MG63 (cell line): ENCODE data around the gene IQGAP3. TPM values are rescaled to one million over a fixed set of nuclear protein-coding genes. Genes with fewer than 3 reads are reported as not detected.

ENCODE experiments used
- DNase-seq: peaks from one replicate; pipeline ENCODE4 v3.0.0-alpha.2; 2020
- H3K27me3 ChIP-seq: fragments of 250-450 bp; sonication (Bioruptor Pico); 2 replicates; pipeline ENCODE4 v1.5.1; 2020; ENCODE audit warnings: mild to moderate bottlenecking, moderate library complexity
- H3K36me3 ChIP-seq: fragments of 250-450 bp; sonication (Bioruptor Pico); 2 replicates; pipeline ENCODE4 v1.5.1; 2020; ENCODE audit warnings: mild to moderate bottlenecking, moderate library complexity
- H3K4me3 ChIP-seq: fragments of 250-450 bp; sonication (Bioruptor Pico); 2 replicates; pipeline ENCODE4 v1.5.1; 2020; ENCODE audit warnings: mild to moderate bottlenecking, moderate library complexity
- H3K9me3 ChIP-seq: fragments of 250-450 bp; sonication (Bioruptor Pico); 2 replicates; pipeline ENCODE4 v1.5.1; 2020; ENCODE audit warnings: mild to moderate bottlenecking, moderate library complexity
- total RNA-seq: library from RNA; depleted of rRNA; stranded (reverse); fragments of >200 nt; shearing (Covaris generic); gene quantifications from 2 replicates; pipeline ENCODE4 v1.2.3, GENCODE V29; 2014; ENCODE audit warnings: low replicate concordance

The IQGAP3 gene
- total RNA-seq, 1 experiment from 2014 or later, result 20.7 TPM

DNA sequence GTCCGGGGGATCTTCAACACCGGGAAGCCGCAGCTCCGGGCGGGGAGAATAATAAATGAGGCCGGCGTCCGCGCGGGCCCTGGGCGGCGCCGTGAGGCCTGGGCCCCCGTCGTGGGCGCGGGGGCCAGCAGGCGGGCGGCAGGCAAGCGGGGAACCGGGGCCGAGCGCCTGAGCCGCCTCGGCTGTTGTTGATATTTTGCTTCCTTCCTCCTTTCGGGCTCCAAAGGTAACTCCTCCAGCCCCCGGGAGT, 71.9 kb downstream of the IQGAP3 start, which contains the start of gene MEF2D:
MEF2D (minus strand) TSS at position 233 of the 250 bp plus-strand sequence. CDS start 17,483 bp downstream, outside the sequence.
- peak within 1 kb of the TSS; percentile 84 for H3K4me3 ChIP-seq
- DNase-seq, result no peak
- H3K36me3 ChIP-seq, result peaks cover 18% of the 10 kb centered on the region
- H3K9me3 ChIP-seq, result no peaks in the 10 kb centered on the region
- no peaks in the 10 kb centered on the region for H3K27me3 ChIP-seq

DNA sequence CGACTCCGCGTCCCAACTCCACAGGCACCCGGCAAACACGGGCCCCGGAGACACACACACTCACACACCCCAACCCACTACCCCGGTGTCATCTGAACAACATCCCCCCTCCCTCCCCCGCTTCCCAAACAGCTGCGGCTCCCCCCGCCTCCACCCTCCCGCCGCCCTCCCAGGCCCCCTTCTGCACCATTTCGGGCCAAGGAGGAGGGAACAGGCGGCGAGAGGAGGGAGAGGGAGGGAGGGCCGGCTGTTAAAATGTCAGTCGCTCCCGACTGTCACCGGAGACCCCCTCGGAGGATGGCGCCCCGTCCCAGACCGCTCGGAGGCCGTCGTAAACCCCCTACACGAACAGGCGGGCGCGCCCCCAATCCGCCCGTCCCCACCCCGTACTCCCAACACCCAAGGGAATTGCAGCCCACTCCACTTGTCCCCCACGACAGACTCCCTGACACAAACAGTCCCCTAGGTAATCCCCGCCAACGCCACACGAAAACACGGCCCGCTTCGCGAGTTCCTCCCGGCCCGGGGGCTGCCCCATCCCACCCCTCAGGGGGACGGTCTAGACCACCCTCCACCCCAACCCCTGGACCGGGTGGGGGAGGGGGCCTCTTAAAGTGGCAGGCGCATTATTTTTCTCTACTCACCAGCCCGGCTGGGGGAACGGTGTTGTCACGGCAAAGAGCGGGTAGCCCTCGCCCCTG, 72.4 kb downstream of the IQGAP3 start:
- Histone ChIP-seq H3K27me3 (no peaks in the 10 kb centered on the region), H3K4me3 (peak overlapping the region; percentile 84), H3K9me3 (no peaks in the 10 kb centered on the region), H3K36me3 (peaks cover 22% of the 10 kb centered on the region)
- DNase-seq, result peak; percentile 47

DNA sequence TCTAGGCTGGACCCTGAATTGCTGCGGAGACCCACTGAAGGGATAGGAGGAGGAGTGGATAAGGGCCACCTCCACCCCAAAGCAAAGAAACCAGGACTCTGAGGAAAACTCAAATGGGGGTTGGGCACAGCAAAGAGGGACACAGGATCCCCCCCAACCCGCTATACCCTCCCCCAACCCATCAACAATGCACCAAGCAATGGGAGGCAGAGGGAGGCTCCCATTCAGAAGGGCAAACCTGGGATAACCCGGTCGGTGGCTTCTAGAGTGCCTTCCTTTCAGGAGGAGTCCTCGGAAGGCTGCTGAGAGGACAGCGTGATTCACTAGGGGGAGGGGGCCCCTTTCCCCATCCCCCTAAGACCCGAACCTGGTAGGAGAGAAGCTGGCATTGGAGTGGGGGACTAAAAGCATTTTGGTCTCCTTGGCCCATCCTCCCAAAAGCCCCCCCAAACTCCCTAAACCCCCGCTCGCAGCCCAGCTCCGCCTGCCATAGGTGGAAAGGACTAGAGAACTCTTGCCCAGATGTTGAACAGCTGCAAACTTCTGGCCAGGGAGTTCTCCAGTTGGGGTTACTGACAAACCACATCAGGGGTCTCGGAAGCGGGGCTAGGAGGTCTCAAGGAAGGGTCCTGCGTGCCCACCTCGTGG, 73.0 kb downstream of the IQGAP3 start:
- peaks cover 28% of the 10 kb centered on the region for H3K36me3 ChIP-seq
- no peaks in the 10 kb centered on the region for H3K9me3 ChIP-seq
- no peaks in the 10 kb centered on the region for H3K27me3 ChIP-seq
- DNase-seq, result no peak
- H3K4me3 ChIP-seq, result peak overlapping the region; percentile 84

DNA sequence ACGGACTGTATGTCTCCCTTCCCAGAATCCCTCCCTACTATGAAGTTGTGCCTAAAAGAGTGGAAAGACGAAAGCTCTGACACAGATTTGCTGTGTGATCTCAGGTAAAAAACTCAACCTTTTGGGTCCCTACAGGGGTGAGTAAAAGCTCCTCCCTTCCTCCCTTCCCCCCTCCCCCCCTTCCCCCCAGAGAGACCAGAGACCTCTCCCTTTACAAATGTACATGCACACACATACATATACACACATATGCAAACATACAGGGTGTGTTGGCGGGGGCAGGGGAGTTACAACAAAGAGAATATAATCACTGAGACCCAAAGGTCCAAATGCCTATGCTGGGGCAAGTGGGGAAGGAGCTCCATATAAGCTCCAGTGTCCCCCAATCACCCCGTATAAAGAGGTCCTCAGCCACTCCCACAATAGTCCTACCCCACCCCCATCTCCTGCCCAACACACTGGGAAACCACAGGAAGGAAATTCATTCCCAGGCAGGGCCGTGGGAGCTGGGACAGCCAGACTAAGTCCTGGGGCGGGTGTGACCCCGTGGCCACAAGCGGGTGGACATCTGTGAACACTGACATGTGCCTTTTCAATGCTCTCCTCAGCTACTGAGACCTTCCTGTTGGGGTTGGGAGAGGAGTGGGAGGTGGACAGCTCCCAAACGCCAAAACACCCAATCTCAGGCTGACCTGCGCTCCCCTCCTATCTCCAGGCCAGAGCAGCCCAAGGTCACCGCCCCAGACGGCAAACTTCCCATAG, 73.8 kb downstream of the IQGAP3 start:
- H3K4me3 ChIP-seq, result peak overlapping the region; percentile 84
- no peaks in the 10 kb centered on the region for H3K27me3 ChIP-seq
- DNase-seq, result peak; percentile 30
- H3K9me3 ChIP-seq, result no peaks in the 10 kb centered on the region
- H3K36me3 ChIP-seq, result peaks cover 29% of the 10 kb centered on the region

DNA sequence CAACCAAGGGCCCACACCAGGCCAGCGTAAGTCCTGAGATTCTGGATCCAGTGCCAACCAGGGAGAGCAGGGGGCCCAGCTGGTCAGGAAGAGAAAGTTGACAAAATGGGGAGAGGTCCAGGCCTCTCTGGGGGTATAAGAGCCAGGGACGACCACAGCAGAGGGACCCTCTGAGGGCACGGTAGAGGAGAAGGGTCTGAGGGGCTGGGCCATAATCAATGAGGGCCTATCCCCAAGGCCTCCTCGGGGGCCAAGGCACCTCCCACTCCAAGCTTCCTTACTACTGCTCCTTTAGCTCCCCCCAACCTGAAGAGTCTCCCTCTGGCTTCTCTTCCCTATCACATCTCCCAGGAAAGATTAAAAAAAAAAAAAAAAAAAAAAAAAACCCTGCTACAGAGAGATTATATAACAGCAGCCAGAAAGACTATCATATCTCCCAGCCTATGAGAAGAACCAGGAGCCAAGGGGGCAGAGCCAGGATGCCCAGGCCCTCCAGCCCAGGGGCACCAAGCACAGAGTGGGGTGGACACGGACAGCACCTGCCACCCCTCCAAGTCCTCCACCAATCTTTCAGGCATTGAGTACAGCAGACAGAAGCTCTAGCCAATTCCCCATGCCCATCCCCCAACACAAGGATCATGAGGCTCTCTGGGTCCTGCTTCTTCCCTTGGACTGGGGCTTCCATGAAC, 74.5 kb downstream of the IQGAP3 start:
- Histone ChIP-seq H3K4me3 (peak overlapping the region; percentile 84), H3K9me3 (no peaks in the 10 kb centered on the region), H3K36me3 (peaks cover 29% of the 10 kb centered on the region), H3K27me3 (no peaks in the 10 kb centered on the region)
- DNase-seq, result no peak

DNA sequence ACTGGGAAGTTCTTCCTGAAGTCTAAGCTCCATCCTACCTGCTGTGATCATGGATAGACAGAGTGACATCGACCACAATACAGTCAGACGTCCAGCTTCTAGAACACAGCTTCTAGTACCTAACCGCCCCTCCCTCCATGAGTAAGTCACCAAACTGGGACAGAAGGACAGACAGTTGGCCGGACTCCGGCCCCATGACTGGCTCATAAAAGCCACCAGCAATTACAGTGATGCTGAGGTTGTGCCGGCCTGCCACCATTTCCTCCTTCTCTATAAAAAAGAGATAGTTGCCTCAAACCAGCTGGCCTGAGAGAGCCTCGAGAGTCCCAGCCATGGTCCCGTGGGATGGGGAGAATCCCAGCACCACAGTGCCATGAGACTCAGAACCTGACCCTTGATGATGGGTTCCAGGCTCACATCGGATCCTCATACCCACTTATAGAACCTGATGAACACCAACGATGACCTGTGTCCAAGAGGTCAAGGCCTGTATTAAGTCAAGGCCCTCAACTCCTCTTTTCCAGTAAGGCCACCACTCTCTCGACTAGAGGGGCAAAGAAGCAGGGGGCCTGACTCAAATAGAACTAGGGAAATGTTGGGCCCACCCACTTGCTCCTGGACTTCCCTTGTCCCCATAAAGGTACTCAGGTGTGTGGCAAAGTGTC, 75.2 kb downstream of the IQGAP3 start:
- DNase-seq, result no peak
- Histone ChIP-seq H3K9me3 (no peaks in the 10 kb centered on the region), H3K36me3 (peaks cover 29% of the 10 kb centered on the region), H3K27me3 (no peaks in the 10 kb centered on the region), H3K4me3 (no peak overlapping the region; the same call in 1 of the 2 replicates)

DNA sequence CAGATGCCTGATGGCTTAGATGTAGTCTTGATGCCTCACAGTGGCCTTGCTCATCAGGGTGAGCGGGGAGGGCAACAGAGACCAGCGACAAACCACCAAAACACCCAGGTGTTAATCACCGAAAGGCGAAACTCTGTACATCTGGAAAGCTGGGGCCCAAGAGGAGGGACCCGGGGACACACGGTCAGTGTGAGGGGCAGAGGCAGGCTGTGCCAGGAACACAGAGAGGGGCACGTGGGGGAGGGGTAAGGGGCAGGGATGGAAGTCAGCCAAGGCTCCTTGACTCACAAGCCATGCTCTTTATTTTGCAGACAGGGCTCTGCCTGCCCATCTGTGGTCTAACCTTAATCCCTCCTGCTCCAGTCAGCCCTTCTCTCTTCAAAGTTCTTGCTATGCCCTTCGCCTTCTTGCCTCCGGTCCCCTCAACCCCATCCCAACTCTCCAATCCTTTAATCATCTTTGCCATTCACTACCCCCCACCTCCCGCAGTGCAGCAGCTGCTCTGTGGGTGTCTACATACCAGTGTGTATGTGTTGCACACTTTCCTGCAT, 76.1 kb downstream of the IQGAP3 start:
- DNase-seq, result peak; percentile 35
- no peaks in the 10 kb centered on the region for H3K27me3 ChIP-seq
- H3K9me3 ChIP-seq, result no peaks in the 10 kb centered on the region
- H3K4me3 ChIP-seq, result no peak overlapping the region
- H3K36me3 ChIP-seq, result peaks cover 35% of the 10 kb centered on the region

DNA sequence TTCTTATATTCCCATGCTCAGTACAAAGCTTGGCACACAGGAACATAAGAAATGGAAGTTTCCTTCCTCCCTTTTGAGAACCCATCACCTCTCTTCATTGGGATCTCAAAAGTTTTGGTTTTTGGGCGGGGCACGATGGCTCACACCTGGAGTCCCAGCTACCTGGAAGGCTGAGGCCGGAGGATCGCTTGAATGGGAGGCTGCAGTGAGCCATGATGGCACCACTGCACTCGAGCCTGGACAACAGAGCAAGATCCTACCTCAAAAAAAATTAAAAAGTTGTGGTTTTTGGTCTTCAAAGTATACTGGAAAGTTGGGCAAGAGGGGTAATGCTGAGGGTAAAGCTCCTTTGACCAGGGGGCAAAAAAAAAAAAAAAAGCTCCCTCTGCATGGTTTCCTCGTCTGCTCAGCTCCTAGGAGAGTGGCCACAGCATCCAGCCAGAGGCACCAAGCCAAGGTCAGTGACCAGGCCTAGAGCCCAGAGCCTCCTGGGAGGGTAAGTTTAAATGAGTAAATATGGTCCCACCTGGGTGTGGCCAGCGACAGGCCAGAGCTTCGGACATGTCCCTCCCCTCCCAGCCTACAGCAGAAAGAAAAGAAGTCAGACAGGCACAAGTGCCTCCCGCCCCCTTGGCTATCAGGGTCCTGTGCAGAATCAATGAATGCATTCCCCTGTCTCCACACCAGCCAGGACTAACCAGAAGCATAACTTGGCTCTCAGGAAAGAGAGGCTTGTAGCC, 76.8 kb downstream of the IQGAP3 start:
- Histone ChIP-seq H3K4me3 (no peak overlapping the region), H3K36me3 (peaks cover 36% of the 10 kb centered on the region), H3K27me3 (no peaks in the 10 kb centered on the region), H3K9me3 (no peaks in the 10 kb centered on the region)
- no peak for DNase-seq

DNA sequence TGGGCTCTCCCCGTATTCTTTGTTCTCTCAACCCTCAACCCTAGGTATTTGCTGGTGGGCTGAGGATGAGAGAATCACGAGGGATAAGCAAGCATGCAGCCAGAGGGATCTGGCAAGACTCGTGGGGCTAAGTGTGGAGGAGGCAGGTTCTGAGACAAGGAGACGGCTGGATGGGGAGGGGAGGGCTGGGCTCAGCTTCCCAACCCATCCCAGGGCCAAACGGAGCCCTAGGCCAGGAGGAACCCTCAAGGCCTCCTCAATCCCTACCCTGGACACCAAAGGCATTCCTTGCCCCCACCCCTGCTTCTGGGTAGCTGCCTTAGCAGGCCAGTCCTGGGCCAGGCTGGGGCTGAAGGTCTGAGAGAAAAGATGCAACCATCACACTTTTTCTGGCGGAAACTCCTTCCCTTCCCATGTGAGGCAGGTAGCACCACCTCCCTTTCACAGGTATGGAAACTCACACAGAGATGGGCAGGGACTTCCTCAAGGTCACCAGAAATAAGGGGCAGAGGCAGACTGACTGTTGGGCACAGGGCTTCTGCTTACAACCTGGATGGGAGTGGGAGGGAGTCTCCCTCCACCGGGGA, 78.0 kb downstream of the IQGAP3 start:
- Histone ChIP-seq H3K27me3 (no peaks in the 10 kb centered on the region), H3K4me3 (no peak overlapping the region), H3K9me3 (no peaks in the 10 kb centered on the region), H3K36me3 (peaks cover 36% of the 10 kb centered on the region)
- no peak for DNase-seq

DNA sequence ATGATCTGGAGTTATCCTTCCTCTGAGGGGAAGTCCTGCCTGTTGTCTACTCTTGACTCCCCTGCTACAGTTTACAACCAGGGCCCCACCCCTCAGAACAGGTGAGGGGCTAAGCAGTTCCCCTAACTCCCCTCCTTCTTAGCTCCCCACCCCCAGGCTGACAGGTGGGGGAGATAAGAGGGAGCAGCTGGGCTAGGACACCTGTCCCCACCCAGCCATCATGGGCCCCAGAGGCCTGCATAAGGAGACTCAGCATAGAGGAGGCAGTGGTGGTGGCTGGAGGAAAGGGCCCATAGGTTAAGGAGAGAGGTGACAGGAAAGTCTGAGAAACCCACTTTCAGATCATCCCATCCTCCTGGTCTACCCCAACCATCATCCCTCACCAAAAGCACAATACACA, 78.6 kb downstream of the IQGAP3 start:
- peaks cover 32% of the 10 kb centered on the region for H3K36me3 ChIP-seq
- H3K9me3 ChIP-seq, result no peaks in the 10 kb centered on the region
- no peak for DNase-seq
- H3K27me3 ChIP-seq, result no peaks in the 10 kb centered on the region
- no peak overlapping the region for H3K4me3 ChIP-seq

DNA sequence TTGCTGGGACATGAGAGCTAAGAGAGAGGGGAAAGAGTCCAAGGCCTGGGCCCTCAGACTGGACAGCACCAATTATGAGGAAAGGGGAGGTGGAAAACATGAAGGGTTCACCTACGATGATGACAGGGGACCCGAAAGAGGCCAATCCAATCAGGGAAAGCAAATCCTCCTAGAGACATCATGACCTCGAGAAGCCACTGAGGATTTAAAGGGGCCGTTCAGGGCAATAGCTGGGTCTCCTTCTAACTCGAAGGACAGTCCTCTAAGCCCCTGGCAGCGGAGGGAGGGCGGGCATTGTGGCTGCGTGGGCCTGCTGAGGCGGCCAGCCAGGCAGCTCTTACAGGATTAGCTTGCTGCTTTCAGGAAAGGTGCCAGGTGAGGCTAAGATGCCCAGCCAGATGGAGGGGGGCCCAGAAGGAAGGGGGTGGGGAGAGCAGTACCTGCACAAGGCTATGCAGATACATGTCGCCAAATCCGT, 79.2 kb downstream of the IQGAP3 start:
- Histone ChIP-seq H3K36me3 (peaks cover 32% of the 10 kb centered on the region), H3K9me3 (no peaks in the 10 kb centered on the region), H3K4me3 (no peak overlapping the region), H3K27me3 (no peaks in the 10 kb centered on the region)
- no peak for DNase-seq

DNA sequence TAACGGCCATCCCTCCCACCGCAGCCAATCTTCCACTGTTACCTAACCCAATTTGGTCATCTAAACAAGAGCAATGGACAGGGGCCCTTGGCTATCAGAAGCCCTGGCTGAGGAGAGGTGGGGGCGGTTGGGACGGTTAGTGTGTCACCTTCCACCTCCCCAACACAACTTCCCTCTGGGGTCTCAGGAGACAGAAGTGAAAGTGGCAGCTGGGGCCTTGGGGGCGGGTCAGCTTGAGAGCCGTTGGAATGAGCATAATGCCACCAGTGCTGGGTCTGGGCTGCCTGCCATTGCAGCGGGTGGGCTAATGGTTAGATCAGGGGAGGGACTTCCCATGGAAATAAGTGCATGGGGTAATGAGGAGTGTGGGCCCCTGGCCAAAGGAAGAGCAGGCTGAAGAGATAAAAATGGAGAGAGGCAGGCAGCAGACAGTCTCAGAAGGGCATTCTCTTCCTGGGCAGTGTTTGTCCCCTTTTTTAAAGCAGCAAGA, 79.7 kb downstream of the IQGAP3 start:
- no peak for DNase-seq
- Histone ChIP-seq H3K9me3 (no peaks in the 10 kb centered on the region), H3K27me3 (no peaks in the 10 kb centered on the region), H3K4me3 (no peak overlapping the region), H3K36me3 (peaks cover 32% of the 10 kb centered on the region)

DNA sequence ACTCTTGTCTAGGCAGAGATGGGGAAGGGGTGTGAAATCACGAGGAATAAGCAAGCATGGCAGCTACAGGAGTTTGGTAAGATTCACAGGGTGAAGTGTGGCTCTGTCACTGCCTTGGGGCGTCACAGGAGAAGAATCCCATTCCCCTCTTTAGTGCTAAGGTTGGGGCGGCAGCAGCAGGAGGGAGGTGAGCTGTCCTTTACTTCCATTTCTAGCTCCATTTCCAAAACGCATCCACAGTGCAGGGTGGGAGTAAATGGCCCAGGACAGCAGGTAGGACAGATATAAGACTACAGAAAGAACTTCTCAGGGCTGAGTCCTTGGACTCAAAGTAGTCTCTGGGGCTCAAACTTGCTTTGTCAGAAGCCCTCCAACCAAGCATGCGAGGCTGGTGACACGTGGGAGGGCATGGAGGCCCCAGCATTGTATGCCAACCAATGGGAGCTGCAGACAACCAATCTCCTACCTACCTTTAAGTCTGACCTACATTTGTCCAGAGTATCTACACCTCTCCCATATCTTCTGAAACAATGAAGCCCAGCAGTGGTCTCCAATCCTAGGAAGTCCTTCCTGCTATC, 80.3 kb downstream of the IQGAP3 start:
- Histone ChIP-seq H3K9me3 (no peaks in the 10 kb centered on the region), H3K4me3 (no peak overlapping the region), H3K27me3 (no peaks in the 10 kb centered on the region), H3K36me3 (peaks cover 27% of the 10 kb centered on the region)
- no peak for DNase-seq

DNA sequence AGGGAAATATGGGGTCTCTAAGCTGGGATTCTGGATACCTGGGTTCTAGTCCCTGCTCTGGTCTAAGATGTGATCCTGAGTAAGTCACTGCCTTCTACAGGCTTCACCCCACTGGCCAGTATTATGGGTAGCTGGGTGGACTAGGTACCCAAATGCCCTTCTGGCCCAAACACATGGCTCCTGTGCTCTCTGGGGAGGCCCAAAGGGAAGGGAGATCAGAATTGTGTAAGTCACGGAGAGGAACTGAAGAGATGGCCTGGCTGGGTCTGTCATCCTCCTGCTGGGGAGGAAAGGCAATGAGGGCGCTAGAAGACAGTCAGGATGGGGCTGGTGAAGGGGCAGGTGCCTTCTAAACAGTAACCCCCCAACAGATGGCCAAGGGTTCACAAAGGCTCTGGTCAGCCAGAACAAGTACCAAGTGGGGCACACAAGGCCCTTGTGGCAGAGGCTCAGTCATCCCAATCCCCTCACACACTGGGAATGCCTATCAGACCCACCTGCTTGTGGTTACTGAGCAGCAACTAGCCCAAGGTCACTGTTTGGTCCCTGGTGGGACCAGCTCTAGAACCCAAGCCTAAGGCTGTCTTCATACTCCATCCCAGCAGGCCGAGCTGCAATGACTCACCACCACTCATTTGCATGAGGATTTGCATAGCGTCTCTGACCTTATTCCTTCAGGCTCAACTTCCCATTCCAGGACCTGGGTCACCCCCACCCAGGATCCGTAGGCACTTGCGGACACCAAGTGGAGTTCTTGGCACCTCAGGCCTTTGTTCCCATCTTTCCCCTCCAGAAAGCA, 81.0 kb downstream of the IQGAP3 start:
- no peak for DNase-seq
- Histone ChIP-seq H3K36me3 (peaks cover 24% of the 10 kb centered on the region), H3K27me3 (no peaks in the 10 kb centered on the region), H3K4me3 (no peak overlapping the region), H3K9me3 (no peaks in the 10 kb centered on the region)
